ENCODE results near the gene LOC128125822.

Gene LOC128125822

DNA sequence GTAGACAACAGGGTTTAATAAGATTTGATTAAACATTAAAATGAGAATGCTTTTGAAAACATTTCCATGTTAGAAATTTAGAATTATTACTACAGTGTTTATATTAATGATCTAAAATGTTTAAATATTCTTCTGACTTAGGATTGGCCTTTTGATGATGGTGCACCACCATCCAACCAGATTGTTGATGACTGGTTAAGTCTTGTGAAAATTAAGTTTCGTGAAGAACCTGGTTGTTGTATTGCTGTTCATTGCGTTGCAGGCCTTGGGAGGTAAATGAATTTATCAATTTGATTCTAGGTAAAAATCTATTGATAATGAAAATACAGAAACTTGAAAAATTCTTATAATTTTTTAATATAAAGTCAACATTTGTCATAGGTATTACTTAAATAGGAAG is 6.5 kb downstream of the LOC128125822 start:
- H3F3A ChIP-seq (replicated peaks; ENCODE audit: low read depth): 0 out of 2 replicates have a peak, but pooled peaks cover 2% of the 10 kb centered on the region
- peaks cover 59% of the 10 kb centered on the region for H3K36me3 ChIP-seq (ENCODE audit: insufficient read depth)
- H3K4me1 ChIP-seq (ENCODE audit: insufficient read depth): peaks cover 5% of the 10 kb centered on the region
- H3K79me2 ChIP-seq (replicated peaks; ENCODE audit: insufficient read depth): peaks cover 47% of the 10 kb centered on the region
- Mint-ChIP-seq H3K4me1 (peaks cover 7% of the 10 kb centered on the region), H3K27me3 (ENCODE audit: insufficient read depth, low read depth, poor library complexity) (peaks cover 2% of the 10 kb centered on the region), H3K9me3 (no peaks in the 10 kb centered on the region; the same call in 1 of the 3 replicates), H3K27ac (no peak overlapping the region), H3K4me3 (no peak overlapping the region), H3K36me3 (ENCODE audit: low read depth) (peaks cover 68% of the 10 kb centered on the region)
- H3K27ac ChIP-seq (ENCODE audit: low read depth): no peak overlapping the region
- peaks cover 33% of the 10 kb centered on the region for H4K20me1 ChIP-seq (replicated peaks; ENCODE audit: insufficient read depth)
- DNase-seq (ENCODE audit: low spot score) (no peak), ATAC-seq (no peak)
- TF ChIP-seq POLR2AphosphoS5 (IDR thresholded peaks at IDR 0.05; ENCODE audit: low read depth) (no peak), ZNF331 (CRISPR knock-in tag; IDR thresholded peaks at IDR 0.05; ENCODE audit: low read depth) (no peak), EZH2phosphoT487 (IDR thresholded peaks at IDR 0.05; ENCODE audit: unreplicated experiment) (no peak), JUNB (IDR thresholded peaks at IDR 0.05; ENCODE audit: unreplicated experiment) (no peak), NANOG (IDR thresholded peaks at IDR 0.05; ENCODE audit: borderline replicate concordance) (no peak), ZNF114 (CRISPR knock-in tag; IDR thresholded peaks at IDR 0.05) (no peak), STAT1 (IDR thresholded peaks at IDR 0.05; ENCODE audit: unreplicated experiment) (no peak), CREB1 (CRISPR knock-in tag; IDR thresholded peaks at IDR 0.05; ENCODE audit: low read depth) (no peak), EZH2 (IDR thresholded peaks at IDR 0.05; ENCODE audit: low read depth, unreplicated experiment) (no peak)
- TF ChIP-seq, protein P1, sequence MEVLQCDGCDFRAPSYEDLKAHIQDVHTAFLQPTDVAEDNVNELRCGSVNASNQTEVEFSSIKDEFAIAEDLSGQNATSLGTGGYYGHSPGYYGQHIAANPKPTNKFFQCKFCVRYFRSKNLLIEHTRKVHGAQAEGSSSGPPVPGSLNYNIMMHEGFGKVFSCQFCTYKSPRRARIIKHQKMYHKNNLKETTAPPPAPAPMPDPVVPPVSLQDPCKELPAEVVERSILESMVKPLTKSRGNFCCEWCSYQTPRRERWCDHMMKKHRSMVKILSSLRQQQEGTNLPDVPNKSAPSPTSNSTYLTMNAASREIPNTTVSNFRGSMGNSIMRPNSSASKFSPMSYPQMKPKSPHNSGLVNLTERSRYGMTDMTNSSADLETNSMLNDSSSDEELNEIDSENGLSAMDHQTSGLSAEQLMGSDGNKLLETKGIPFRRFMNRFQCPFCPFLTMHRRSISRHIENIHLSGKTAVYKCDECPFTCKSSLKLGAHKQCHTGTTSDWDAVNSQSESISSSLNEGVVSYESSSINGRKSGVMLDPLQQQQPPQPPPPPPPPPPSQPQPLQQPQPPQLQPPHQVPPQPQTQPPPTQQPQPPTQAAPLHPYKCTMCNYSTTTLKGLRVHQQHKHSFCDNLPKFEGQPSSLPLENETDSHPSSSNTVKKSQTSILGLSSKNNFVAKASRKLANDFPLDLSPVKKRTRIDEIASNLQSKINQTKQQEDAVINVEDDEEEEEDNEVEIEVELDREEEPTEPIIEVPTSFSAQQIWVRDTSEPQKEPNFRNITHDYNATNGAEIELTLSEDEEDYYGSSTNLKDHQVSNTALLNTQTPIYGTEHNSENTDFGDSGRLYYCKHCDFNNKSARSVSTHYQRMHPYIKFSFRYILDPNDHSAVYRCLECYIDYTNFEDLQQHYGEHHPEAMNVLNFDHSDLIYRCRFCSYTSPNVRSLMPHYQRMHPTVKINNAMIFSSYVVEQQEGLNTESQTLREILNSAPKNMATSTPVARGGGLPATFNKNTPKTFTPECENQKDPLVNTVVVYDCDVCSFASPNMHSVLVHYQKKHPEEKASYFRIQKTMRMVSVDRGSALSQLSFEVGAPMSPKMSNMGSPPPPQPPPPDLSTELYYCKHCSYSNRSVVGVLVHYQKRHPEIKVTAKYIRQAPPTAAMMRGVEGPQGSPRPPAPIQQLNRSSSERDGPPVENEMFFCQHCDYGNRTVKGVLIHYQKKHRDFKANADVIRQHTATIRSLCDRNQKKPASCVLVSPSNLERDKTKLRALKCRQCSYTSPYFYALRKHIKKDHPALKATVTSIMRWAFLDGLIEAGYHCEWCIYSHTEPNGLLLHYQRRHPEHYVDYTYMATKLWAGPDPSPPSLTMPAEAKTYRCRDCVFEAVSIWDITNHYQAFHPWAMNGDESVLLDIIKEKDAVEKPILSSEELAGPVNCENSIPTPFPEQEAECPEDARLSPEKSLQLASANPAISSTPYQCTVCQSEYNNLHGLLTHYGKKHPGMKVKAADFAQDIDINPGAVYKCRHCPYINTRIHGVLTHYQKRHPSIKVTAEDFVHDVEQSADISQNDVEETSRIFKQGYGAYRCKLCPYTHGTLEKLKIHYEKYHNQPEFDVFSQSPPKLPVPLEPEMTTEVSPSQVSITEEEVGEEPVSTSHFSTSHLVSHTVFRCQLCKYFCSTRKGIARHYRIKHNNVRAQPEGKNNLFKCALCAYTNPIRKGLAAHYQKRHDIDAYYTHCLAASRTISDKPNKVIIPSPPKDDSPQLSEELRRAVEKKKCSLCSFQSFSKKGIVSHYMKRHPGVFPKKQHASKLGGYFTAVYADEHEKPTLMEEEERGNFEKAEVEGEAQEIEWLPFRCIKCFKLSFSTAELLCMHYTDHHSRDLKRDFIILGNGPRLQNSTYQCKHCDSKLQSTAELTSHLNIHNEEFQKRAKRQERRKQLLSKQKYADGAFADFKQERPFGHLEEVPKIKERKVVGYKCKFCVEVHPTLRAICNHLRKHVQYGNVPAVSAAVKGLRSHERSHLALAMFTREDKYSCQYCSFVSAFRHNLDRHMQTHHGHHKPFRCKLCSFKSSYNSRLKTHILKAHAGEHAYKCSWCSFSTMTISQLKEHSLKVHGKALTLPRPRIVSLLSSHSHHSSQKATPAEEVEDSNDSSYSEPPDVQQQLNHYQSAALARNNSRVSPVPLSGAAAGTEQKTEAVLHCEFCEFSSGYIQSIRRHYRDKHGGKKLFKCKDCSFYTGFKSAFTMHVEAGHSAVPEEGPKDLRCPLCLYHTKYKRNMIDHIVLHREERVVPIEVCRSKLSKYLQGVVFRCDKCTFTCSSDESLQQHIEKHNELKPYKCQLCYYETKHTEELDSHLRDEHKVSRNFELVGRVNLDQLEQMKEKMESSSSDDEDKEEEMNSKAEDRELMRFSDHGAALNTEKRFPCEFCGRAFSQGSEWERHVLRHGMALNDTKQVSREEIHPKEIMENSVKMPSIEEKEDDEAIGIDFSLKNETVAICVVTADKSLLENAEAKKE (CRISPR knock-in tag; IDR thresholded peaks at IDR 0.05): no peak
- TF ChIP-seq, protein P2, sequence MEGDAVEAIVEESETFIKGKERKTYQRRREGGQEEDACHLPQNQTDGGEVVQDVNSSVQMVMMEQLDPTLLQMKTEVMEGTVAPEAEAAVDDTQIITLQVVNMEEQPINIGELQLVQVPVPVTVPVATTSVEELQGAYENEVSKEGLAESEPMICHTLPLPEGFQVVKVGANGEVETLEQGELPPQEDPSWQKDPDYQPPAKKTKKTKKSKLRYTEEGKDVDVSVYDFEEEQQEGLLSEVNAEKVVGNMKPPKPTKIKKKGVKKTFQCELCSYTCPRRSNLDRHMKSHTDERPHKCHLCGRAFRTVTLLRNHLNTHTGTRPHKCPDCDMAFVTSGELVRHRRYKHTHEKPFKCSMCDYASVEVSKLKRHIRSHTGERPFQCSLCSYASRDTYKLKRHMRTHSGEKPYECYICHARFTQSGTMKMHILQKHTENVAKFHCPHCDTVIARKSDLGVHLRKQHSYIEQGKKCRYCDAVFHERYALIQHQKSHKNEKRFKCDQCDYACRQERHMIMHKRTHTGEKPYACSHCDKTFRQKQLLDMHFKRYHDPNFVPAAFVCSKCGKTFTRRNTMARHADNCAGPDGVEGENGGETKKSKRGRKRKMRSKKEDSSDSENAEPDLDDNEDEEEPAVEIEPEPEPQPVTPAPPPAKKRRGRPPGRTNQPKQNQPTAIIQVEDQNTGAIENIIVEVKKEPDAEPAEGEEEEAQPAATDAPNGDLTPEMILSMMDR (conservative IDR thresholded peaks at IDR 0.05; ENCODE audit: low read depth in 2 of 2): no peak
- TF ChIP-seq, protein P3, sequence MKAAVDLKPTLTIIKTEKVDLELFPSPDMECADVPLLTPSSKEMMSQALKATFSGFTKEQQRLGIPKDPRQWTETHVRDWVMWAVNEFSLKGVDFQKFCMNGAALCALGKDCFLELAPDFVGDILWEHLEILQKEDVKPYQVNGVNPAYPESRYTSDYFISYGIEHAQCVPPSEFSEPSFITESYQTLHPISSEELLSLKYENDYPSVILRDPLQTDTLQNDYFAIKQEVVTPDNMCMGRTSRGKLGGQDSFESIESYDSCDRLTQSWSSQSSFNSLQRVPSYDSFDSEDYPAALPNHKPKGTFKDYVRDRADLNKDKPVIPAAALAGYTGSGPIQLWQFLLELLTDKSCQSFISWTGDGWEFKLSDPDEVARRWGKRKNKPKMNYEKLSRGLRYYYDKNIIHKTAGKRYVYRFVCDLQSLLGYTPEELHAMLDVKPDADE (IDR thresholded peaks at IDR 0.05): no peak
- TF ChIP-seq, protein P4, sequence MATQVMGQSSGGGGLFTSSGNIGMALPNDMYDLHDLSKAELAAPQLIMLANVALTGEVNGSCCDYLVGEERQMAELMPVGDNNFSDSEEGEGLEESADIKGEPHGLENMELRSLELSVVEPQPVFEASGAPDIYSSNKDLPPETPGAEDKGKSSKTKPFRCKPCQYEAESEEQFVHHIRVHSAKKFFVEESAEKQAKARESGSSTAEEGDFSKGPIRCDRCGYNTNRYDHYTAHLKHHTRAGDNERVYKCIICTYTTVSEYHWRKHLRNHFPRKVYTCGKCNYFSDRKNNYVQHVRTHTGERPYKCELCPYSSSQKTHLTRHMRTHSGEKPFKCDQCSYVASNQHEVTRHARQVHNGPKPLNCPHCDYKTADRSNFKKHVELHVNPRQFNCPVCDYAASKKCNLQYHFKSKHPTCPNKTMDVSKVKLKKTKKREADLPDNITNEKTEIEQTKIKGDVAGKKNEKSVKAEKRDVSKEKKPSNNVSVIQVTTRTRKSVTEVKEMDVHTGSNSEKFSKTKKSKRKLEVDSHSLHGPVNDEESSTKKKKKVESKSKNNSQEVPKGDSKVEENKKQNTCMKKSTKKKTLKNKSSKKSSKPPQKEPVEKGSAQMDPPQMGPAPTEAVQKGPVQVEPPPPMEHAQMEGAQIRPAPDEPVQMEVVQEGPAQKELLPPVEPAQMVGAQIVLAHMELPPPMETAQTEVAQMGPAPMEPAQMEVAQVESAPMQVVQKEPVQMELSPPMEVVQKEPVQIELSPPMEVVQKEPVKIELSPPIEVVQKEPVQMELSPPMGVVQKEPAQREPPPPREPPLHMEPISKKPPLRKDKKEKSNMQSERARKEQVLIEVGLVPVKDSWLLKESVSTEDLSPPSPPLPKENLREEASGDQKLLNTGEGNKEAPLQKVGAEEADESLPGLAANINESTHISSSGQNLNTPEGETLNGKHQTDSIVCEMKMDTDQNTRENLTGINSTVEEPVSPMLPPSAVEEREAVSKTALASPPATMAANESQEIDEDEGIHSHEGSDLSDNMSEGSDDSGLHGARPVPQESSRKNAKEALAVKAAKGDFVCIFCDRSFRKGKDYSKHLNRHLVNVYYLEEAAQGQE (IDR thresholded peaks at IDR 0.05; ENCODE audit: unreplicated experiment): no peak
- H3K4me2 ChIP-seq: no peak overlapping the region
- no peaks in the 10 kb centered on the region for H3K27me3 ChIP-seq (ENCODE audit: insufficient read depth)
- no peak overlapping the region for H3K4me3 ChIP-seq
- H3K9me2 ChIP-seq (ENCODE audit: insufficient read depth): no peaks in the 10 kb centered on the region
- no peak overlapping the region for H2AFZ ChIP-seq

Data from GM23338 (cell line).